ENCODE results near the gene IFIT1B.

The IFIT1B gene

DNA sequence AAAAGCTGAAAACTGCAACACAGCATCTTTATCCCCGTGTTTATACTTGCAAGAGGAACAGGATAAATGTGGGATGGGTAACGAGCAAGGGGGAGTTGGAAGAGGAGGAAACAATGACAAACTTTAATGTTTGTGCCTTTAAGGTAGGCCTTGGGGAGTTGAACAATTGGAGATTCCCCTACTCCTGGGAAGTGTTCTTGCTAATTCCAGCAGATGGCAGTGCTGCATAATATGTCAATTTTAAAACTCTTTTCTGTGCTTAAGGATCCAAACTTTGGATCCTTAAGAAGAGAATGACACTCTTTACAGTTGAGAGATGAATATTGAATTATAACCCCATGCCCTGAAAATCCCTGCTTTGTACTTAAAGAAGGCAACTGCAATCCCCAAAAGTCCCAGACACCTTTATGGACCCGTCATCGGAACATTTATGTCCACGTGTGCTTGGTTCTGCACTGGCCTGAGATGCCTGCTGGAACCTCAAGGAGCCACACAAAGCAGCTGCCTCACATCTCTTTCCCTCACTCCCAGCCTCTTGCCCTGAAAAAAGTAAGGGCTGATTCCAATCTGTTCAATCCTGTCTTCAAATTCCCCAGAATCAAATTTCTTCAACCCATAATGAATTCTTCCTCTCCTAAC is 48.5 kb downstream of the IFIT1B start:
- intact Hi-C loops (cut with DNase I) = loop anchor here (2.0 kb wide), 1 partner anchor 136 kb away; no protein-coding TSS in a partner anchor
- DNase-seq = peak in 12 of 42 donors; percentile 16 to 69 (median 36)

GRCh38 chr10:89427629-89428028 is 49.8 kb downstream of the IFIT1B start:
- no peak for DNase-seq
- intact Hi-C loops (cut with DNase I) = loop anchor here (2.0 kb wide), 1 partner anchor 135 kb away; no protein-coding TSS in a partner anchor

DNA sequence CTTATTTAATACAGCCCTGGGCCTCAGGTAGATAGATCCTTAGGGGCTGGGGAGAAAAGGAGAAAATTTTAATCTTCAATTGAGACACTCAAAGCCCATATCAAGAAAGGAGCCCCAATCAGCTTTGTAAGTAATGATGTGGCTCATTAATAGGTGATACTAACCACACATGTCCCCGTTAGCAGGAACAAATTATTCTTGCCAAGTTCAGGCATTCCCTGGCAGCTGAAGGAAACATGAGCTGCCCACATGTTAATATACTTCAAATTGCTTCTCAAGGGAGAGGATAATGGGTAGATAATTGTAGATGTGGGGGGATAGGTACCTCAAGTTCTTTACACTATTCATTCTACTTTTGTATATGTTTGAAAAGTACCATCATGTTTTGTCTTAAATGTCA is 51.0 kb downstream of the IFIT1B start:
- no peak for DNase-seq
- intact Hi-C loops (cut with DNase I) = no loop called here

GRCh38 chr10:89431977-89432376 is 54.1 kb downstream of the IFIT1B start:
- no peak for DNase-seq
- intact Hi-C loops (cut with DNase I) = no loop called here
